Muscle of leg (tissue), 11 donors: ENCODE data around the gene ARHGAP40. TPM values are rescaled to one million over a fixed set of nuclear protein-coding genes. Genes with fewer than 3 reads are reported as not detected.
A peak's percentile ranks its signal among the peaks of the same experiment; 100 is the strongest.

ENCODE experiments used
- DNase-seq: peaks from one replicate; pipeline ENCODE4 v3.0.0; 2013
- H3K27ac ChIP-seq: one replicate; pipeline ENCODE4 v1.5.1; 2013; ENCODE audit warnings: mild to moderate bottlenecking, low read length, control low read depth
- H3K27me3 ChIP-seq: one replicate; pipeline ENCODE4 v1.6.1; 2013; ENCODE audit warnings: low read length; ENCODE audit not compliant: control insufficient read depth, insufficient read depth
- H3K36me3 ChIP-seq: one replicate; pipeline ENCODE4 v1.6.1; 2013; ENCODE audit warnings: low read length; ENCODE audit not compliant: control insufficient read depth, insufficient read depth
- H3K4me1 ChIP-seq: one replicate; pipeline ENCODE4 v1.6.1; 2013; ENCODE audit warnings: low read length; ENCODE audit not compliant: control insufficient read depth, insufficient read depth
- H3K4me3 ChIP-seq: one replicate; pipeline ENCODE4 v1.5.1; 2013; ENCODE audit warnings: low read length, control low read depth
- H3K9me3 ChIP-seq: replicated peaks from 2 replicates; pipeline ENCODE4 v1.6.1; 2013; ENCODE audit warnings: low read depth, low read length; ENCODE audit not compliant: control insufficient read depth
- WGBS: methylation state at CpG from one replicate; pipeline ENCODE4 v1.1.5; 2013; ENCODE audit warnings: missing lambda C conversion rate; ENCODE audit not compliant: insufficient coverage; 5-methylcytosine and 5-hydroxymethylcytosine counted together
- polyA plus RNA-seq, 8 donors: library from polyadenylated mRNA; unstranded; fragments of 120-200 nt; gene quantifications; one replicate each; pipeline versions ENCODE4 v1.2.1 to v1.2.3, GENCODE V29; 2013; ENCODE audit warnings: inconsistent platforms in 1 of 8, low replicate concordance in 1 of 8; ENCODE audit not compliant: insufficient read length in 8 of 8, insufficient read depth in 1 of 8
- total RNA-seq: library from RNA; stranded (reverse); fragments of 120-200 nt; gene quantifications from one replicate; pipeline ENCODE4 v1.2.4, GENCODE V29; 2013

The ARHGAP40 gene
- total and polyA plus RNA-seq, 9 donors: under 0.01 to 0.86 (median 0.10) TPM; not detected in 4

GRCh38 chr20:38649275-38649891 is 47.8 kb downstream of the ARHGAP40 start:
- 3% methylated on average over 8 of the region's 10 CpGs for WGBS
- H3K27me3 ChIP-seq: peaks cover 37% of the 10 kb centered on the region
- H3K36me3 ChIP-seq: no peaks in the 10 kb centered on the region
- H3K4me1 ChIP-seq: peaks cover 14% of the 10 kb centered on the region
- H3K4me3 ChIP-seq: no peak overlapping the region
- H3K27ac ChIP-seq: no peak overlapping the region
- no peaks in the 10 kb centered on the region for H3K9me3 ChIP-seq
- DNase-seq: peak; percentile 69

GRCh38 chr20:38650010-38650409 is 48.4 kb downstream of the ARHGAP40 start:
- Histone ChIP-seq H3K4me1 (peaks cover 14% of the 10 kb centered on the region), H3K27ac (no peak overlapping the region), H3K36me3 (no peaks in the 10 kb centered on the region), H3K9me3 (no peaks in the 10 kb centered on the region), H3K4me3 (no peak overlapping the region), H3K27me3 (peaks cover 34% of the 10 kb centered on the region)
- no peak for DNase-seq
- 31% methylated on average over 2 of the region's 4 CpGs for WGBS

GRCh38 chr20:38651154-38651553 is 49.5 kb downstream of the ARHGAP40 start:
- Histone ChIP-seq H3K27ac (no peak overlapping the region), H3K4me3 (no peak overlapping the region), H3K27me3 (peaks cover 23% of the 10 kb centered on the region), H3K4me1 (peaks cover 10% of the 10 kb centered on the region), H3K36me3 (no peaks in the 10 kb centered on the region), H3K9me3 (no peaks in the 10 kb centered on the region)
- WGBS: 36% methylated on average over 2 of the region's 2 CpGs
- no peak for DNase-seq

GRCh38 chr20:38651562-38651961 is 50.0 kb downstream of the ARHGAP40 start:
- Histone ChIP-seq H3K27ac (no peak overlapping the region), H3K27me3 (peaks cover 19% of the 10 kb centered on the region), H3K4me3 (no peak overlapping the region), H3K36me3 (no peaks in the 10 kb centered on the region), H3K4me1 (peaks cover 6% of the 10 kb centered on the region), H3K9me3 (no peaks in the 10 kb centered on the region)
- 86% methylated on average over 6 of the region's 6 CpGs for WGBS
- no peak for DNase-seq

- peaks cover 10% of the 10 kb centered on the region for H3K27me3 ChIP-seq
Measured at GRCh38 chr20:38652995-38653394, 51.4 kb downstream of the ARHGAP40 start.

GRCh38 chr20:38657390-38657789 is 55.8 kb downstream of the ARHGAP40 start:
- peaks cover 4% of the 10 kb centered on the region for H3K27me3 ChIP-seq
- H3K4me3 ChIP-seq: no peak overlapping the region

More at GRCh38 chr20:38652995-38653394, 51.4 kb downstream of the ARHGAP40 start:
- WGBS: 82% methylated on average over 2 of the region's 2 CpGs
- Histone ChIP-seq H3K9me3 (no peaks in the 10 kb centered on the region), H3K4me3 (no peak overlapping the region), H3K36me3 (no peaks in the 10 kb centered on the region), H3K4me1 (peaks cover 6% of the 10 kb centered on the region), H3K27ac (no peak overlapping the region)
- no peak for DNase-seq

GRCh38 chr20:38658879-38659596 is 57.4 kb downstream of the ARHGAP40 start:
- H3K27me3 ChIP-seq: peaks cover 6% of the 10 kb centered on the region
- WGBS: 11% methylated on average over 4 of the region's 10 CpGs

More at GRCh38 chr20:38657390-38657789, 55.8 kb downstream of the ARHGAP40 start:
- Histone ChIP-seq H3K27ac (no peak overlapping the region), H3K9me3 (no peaks in the 10 kb centered on the region), H3K4me1 (no peaks in the 10 kb centered on the region), H3K36me3 (no peaks in the 10 kb centered on the region)
- 71% methylated on average over 1 of the region's 5 CpGs for whole genome bisulfite sequencing
- no peak for DNase-seq

GRCh38 chr20:38659597-38659880 is 57.9 kb downstream of the ARHGAP40 start:
- Histone ChIP-seq H3K27ac (no peak overlapping the region), H3K4me1 (no peaks in the 10 kb centered on the region), H3K9me3 (peaks cover 2% of the 10 kb centered on the region), H3K4me3 (no peak overlapping the region), H3K36me3 (no peaks in the 10 kb centered on the region), H3K27me3 (peaks cover 6% of the 10 kb centered on the region)
- no peak for DNase-seq
- WGBS: no CpG with 5 or more reads among the region's 4 CpGs

More at GRCh38 chr20:38658879-38659596, 57.4 kb downstream of the ARHGAP40 start:
- no peak overlapping the region for H3K27ac ChIP-seq
- no peaks in the 10 kb centered on the region for H3K4me1 ChIP-seq
- H3K36me3 ChIP-seq: no peaks in the 10 kb centered on the region
- DNase-seq: no peak
- H3K9me3 ChIP-seq: no peaks in the 10 kb centered on the region
- H3K4me3 ChIP-seq: no peak overlapping the region

- H3K36me3 ChIP-seq: no peaks in the 10 kb centered on the region
- H3K27me3 ChIP-seq: peaks cover 6% of the 10 kb centered on the region
- WGBS: 100% methylated on average over 1 of the region's 1 CpG
Measured at GRCh38 chr20:38660429-38660828, 58.8 kb downstream of the ARHGAP40 start.

GRCh38 chr20:38663660-38664059 is 62.1 kb downstream of the ARHGAP40 start:
- no peak for DNase-seq
- Histone ChIP-seq H3K27ac (no peak overlapping the region), H3K9me3 (peaks cover 2% of the 10 kb centered on the region), H3K36me3 (no peaks in the 10 kb centered on the region), H3K27me3 (peaks cover 7% of the 10 kb centered on the region), H3K4me1 (peaks cover 17% of the 10 kb centered on the region), H3K4me3 (no peak overlapping the region)
- WGBS: 60% methylated on average over 2 of the region's 3 CpGs

More at GRCh38 chr20:38660429-38660828, 58.8 kb downstream of the ARHGAP40 start:
- DNase-seq: no peak
- H3K4me3 ChIP-seq: no peak overlapping the region
- H3K27ac ChIP-seq: no peak overlapping the region
- peaks cover 2% of the 10 kb centered on the region for H3K9me3 ChIP-seq
- H3K4me1 ChIP-seq: peaks cover 3% of the 10 kb centered on the region
